AG09319 (cell line): ENCODE data around the gene R3HCC1L.
A peak's percentile ranks its signal among the peaks of the same experiment; 100 is the strongest.

ENCODE experiments used
- DNase-seq: peaks from one replicate; pipeline ENCODE4 v3.0.0-alpha.2; 2010; ENCODE audit warnings: low read depth; ENCODE audit errors: extremely low read depth
- CTCF ChIP-seq: IDR thresholded peaks from 2 replicates; pipeline ENCODE4 v1.5.1; 2011; ENCODE audit warnings: low read depth, mild to moderate bottlenecking, inconsistent platforms, low read length, moderate library complexity

The R3HCC1L gene

GRCh38 chr10:98231417-98231816, 97.0 kb downstream of the R3HCC1L start:
- TF ChIP-seq CTCF = no peak
- DNase-seq = no peak

GRCh38 chr10:98235846-98236245, 101.4 kb downstream of the R3HCC1L start:
- no peak for DNase-seq
- TF ChIP-seq CTCF = no peak

- no peak for TF ChIP-seq CTCF
- DNase-seq = no peak
Measured at GRCh38 chr10:98236862-98237261, 102.4 kb downstream of the R3HCC1L start.

- no peak for DNase-seq
- no peak for TF ChIP-seq CTCF
Measured at GRCh38 chr10:98238391-98238790, 103.9 kb downstream of the R3HCC1L start.

- DNase-seq = no peak
- no peak for TF ChIP-seq CTCF
Measured at GRCh38 chr10:98240524-98240923, 106.1 kb downstream of the R3HCC1L start.

GRCh38 chr10:98242823-98243222, 108.4 kb downstream of the R3HCC1L start:
- TF ChIP-seq CTCF = peak; percentile 54
- no peak for DNase-seq

- DNase-seq = no peak
- TF ChIP-seq CTCF = no peak
Measured at GRCh38 chr10:98244141-98244540, 109.7 kb downstream of the R3HCC1L start.
